Nephron (organoid): ENCODE measurements around the gene BRINP1.

Experiments
- H3K27ac Mint-ChIP-seq, 3 experiments: 2 replicates each; pipeline ENCODE4 v1.8.0; 2020; ENCODE audit warnings: mixed read lengths in 3 of 3, mild to moderate bottlenecking in 2 of 3, moderate library complexity in 1 of 3
- H3K27me3 Mint-ChIP-seq: 2 replicates; pipeline ENCODE4 v1.8.0; 2021; ENCODE audit warnings: low read depth, mild to moderate bottlenecking, moderate library complexity, mixed read lengths
- H3K36me3 Mint-ChIP-seq: 2 replicates; pipeline ENCODE4 v1.8.0; 2020; ENCODE audit warnings: low read depth, mixed read lengths
- H3K4me1 Mint-ChIP-seq: 2 replicates; pipeline ENCODE4 v1.8.0; 2020; ENCODE audit warnings: mixed read lengths
- H3K4me3 Mint-ChIP-seq, 3 experiments: 2 replicates each; pipeline ENCODE4 v1.8.0; 2020; ENCODE audit warnings: mild to moderate bottlenecking in 3 of 3, mixed read lengths in 3 of 3, moderate library complexity in 2 of 3
- H3K9me3 Mint-ChIP-seq: 2 replicates; pipeline ENCODE4 v1.8.0; 2020; ENCODE audit warnings: mixed read lengths
- TF ChIP-seq, protein P1 (sequence below), 3 experiments: fragments of 200-600 bp; sonication (generic); IDR thresholded peaks; one replicate each; pipeline ENCODE4 v1.5.0; 2021; ENCODE audit warnings: antibody characterized with exemption in 3 of 3; ENCODE audit not compliant: unreplicated experiment in 3 of 3

Gene BRINP1

DNA sequence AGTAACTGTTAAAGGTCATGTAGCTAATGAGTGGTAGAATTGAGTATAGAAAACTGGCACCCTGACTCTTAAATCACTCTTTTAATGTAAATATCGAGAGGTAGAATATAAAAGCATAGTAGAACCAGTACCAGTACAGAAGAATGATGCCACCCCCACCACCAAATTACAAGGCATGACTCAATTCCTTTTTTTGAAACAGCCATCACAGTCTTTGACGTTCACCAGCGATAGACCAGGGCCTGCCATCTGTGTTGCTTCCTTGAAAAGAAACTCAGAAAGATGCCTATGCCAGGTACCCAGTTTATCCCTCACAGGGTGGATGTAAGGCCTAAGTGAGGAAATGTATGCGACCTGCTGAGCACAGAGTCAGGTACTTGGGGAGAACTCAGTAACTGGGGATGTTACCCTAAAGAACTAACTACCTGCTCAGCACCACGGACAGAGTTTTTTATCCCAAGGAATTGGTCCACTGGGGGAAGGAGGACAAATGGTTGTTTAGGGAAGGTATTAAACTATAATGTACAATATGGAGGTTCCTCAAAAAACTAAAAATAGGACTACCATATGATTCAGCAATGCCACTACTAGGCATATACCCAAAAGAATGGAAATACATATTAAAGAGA is 116.5 kb downstream of the BRINP1 start:
- Mint-ChIP-seq H3K27me3 (peaks cover 3% of the 10 kb centered on the region), H3K4me3 (no peak overlapping the region), H3K9me3 (no peaks in the 10 kb centered on the region), H3K36me3 (peaks cover 4% of the 10 kb centered on the region), H3K27ac (no peak overlapping the region), H3K4me1 (peaks cover 8% of the 10 kb centered on the region)
- TF ChIP-seq, protein P1, sequence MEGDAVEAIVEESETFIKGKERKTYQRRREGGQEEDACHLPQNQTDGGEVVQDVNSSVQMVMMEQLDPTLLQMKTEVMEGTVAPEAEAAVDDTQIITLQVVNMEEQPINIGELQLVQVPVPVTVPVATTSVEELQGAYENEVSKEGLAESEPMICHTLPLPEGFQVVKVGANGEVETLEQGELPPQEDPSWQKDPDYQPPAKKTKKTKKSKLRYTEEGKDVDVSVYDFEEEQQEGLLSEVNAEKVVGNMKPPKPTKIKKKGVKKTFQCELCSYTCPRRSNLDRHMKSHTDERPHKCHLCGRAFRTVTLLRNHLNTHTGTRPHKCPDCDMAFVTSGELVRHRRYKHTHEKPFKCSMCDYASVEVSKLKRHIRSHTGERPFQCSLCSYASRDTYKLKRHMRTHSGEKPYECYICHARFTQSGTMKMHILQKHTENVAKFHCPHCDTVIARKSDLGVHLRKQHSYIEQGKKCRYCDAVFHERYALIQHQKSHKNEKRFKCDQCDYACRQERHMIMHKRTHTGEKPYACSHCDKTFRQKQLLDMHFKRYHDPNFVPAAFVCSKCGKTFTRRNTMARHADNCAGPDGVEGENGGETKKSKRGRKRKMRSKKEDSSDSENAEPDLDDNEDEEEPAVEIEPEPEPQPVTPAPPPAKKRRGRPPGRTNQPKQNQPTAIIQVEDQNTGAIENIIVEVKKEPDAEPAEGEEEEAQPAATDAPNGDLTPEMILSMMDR (IDR thresholded peaks at IDR 0.05; ENCODE audit: unreplicated experiment in 3 of 3): no peak

DNA sequence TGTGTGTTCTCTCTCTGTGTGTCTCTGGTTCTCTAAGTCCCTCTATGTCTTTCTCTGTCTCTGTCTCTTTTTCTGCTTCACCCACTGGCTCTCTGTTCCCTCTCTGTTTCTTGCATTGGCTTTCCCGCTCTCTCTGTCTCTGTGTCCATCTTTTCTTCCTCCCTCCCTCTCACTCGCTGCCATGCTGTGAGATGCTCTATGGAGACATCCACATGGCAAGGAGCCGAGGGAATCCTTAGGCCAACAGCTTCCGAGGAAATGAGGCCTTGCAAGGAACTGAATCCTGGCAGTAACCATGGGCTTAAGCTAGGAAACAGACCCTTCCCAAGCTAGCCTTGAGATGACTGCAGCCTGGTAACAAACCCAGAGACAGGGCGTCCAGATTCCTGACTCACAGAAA is 117.3 kb downstream of the BRINP1 start:
- Mint-ChIP-seq H3K27ac (no peak overlapping the region), H3K4me1 (peaks cover 8% of the 10 kb centered on the region), H3K36me3 (peaks cover 4% of the 10 kb centered on the region), H3K9me3 (no peaks in the 10 kb centered on the region), H3K27me3 (peaks cover 3% of the 10 kb centered on the region), H3K4me3 (no peak overlapping the region)
- TF ChIP-seq, protein P1 (IDR thresholded peaks at IDR 0.05; ENCODE audit: unreplicated experiment in 3 of 3): no peak

DNA sequence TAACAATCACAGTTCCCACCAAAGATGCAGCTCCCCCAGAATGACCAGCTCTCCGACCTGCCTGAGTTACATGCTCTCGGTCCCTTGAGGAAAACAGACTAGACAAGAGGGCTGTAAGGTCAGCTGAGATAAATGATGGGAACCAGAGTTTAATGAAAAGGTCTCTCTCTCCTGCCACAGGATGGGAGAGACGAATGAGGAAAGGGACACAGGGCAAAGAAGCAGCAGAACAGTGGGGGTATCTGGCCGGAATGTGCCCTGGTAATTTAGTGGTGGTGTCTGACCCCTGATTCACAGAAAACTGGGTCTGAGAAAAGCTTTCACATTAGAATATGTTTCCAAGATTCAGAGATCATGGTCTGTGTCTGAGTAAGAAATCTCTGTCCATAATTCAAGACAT is 118.5 kb downstream of the BRINP1 start:
- TF ChIP-seq, protein P1 (IDR thresholded peaks at IDR 0.05; ENCODE audit: unreplicated experiment in 3 of 3): no peak
- H3K4me1 Mint-ChIP-seq: peaks cover 8% of the 10 kb centered on the region
- peaks cover 3% of the 10 kb centered on the region for H3K27me3 Mint-ChIP-seq
- no peak overlapping the region for H3K4me3 Mint-ChIP-seq
- H3K36me3 Mint-ChIP-seq: peaks cover 13% of the 10 kb centered on the region
- H3K27ac Mint-ChIP-seq: peak overlapping the region in 2 of 3 experiments; percentile 9 to 43
- no peaks in the 10 kb centered on the region for H3K9me3 Mint-ChIP-seq

DNA sequence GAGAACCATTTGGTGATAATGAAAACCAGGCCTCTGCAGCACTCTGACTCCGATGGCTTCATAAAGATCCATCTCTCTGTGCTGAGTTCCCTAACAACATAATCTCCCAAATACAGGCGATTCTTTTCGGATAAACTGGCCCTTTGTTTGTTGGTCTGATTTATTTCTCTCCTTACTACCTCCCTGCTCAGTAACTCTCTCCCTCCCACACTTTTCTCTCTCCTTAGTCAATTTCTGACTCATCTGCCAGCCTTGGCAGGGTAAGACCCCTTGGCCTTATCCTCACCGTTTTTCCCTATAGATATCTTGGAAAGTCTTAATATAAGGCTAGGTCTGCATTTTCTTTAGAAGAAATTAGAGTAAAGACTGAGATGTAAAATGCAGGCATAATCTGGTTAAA is 128.7 kb downstream of the BRINP1 start:
- Mint-ChIP-seq H3K4me1 (peaks cover 8% of the 10 kb centered on the region), H3K36me3 (peaks cover 9% of the 10 kb centered on the region), H3K27me3 (no peaks in the 10 kb centered on the region), H3K27ac (peak overlapping the region; percentile 71 to 91 (median 90)), H3K9me3 (no peaks in the 10 kb centered on the region), H3K4me3 (no peak overlapping the region)
- TF ChIP-seq, protein P1 (IDR thresholded peaks at IDR 0.05; ENCODE audit: unreplicated experiment in 3 of 3): no peak

DNA sequence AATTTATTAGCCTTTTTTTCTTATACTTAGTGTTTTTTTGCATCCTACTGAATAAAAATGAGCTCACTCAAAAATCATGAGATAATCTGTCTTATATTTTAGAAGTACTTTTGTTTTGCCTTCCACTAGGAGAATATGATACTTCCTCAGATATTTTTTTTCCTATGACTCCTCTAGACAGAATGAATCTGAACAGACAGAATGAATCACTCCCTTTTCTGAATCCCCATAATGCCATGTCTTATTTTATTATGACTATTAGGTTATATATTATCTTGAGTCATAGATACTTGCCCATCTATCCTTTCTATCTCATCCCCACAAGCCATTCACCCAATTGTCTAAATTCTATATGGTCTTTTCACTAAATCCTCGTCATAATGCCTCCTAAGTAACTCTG is 134.6 kb downstream of the BRINP1 start:
- Mint-ChIP-seq H3K4me1 (no peaks in the 10 kb centered on the region), H3K9me3 (no peaks in the 10 kb centered on the region), H3K27ac (no peak overlapping the region), H3K36me3 (peaks cover 9% of the 10 kb centered on the region), H3K27me3 (no peaks in the 10 kb centered on the region), H3K4me3 (no peak overlapping the region)
- TF ChIP-seq, protein P1 (IDR thresholded peaks at IDR 0.05; ENCODE audit: unreplicated experiment in 3 of 3): no peak

DNA sequence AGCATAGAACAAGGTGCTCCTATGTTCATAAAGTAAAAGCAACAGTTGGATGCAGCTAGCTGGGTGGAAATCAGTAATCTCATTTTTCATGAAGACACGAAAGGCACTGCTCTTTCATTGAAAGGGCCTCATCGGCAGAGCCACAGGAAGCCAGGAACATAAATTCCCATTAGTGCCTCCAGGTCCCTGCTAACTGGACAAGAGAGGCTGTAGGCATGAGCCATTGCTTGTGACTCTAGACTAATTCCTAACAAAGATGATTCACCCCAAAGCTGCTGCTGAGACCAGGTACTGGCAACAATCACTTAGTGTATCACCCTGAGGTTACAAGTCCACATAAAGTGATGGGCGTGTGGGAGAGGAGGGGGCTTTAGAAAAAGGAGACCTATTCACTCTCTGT is 141.8 kb downstream of the BRINP1 start:
- no peak overlapping the region for H3K27ac Mint-ChIP-seq
- H3K9me3 Mint-ChIP-seq: no peaks in the 10 kb centered on the region
- no peak overlapping the region for H3K4me3 Mint-ChIP-seq
- no peaks in the 10 kb centered on the region for H3K27me3 Mint-ChIP-seq
- TF ChIP-seq, protein P1 (IDR thresholded peaks at IDR 0.05; ENCODE audit: unreplicated experiment in 3 of 3): no peak
- no peaks in the 10 kb centered on the region for H3K36me3 Mint-ChIP-seq
- H3K4me1 Mint-ChIP-seq: peaks cover 4% of the 10 kb centered on the region
